B cell (primary cell): Measurements from ENCODE around the gene MAD1L1. TPM values are rescaled to one million over a fixed set of nuclear protein-coding genes. Genes with fewer than 3 reads are reported as not detected.

Source experiments
- ATAC-seq: fragments of 200-7000 bp; cut with Tn5 transposase; one replicate; pipeline ENCODE4 v1.10.0; 2021; ENCODE audit warnings: low read depth, mild to moderate bottlenecking, moderate number of reproducible peaks, moderate library complexity
- CTCF ChIA-PET: fragments of 350-600 bp; sonication (Branson Sonifier 250); formaldehyde crosslinking; loops from one replicate; lab custom pipeline; 2021; ENCODE audit warnings: antibody characterized with exemption, inconsistent platforms; lab: Charles Lee
- POLR2A ChIA-PET: fragments of 350-600 bp; sonication (Branson Sonifier 250); formaldehyde crosslinking; loops from one replicate; lab custom pipeline; 2021; ENCODE audit warnings: antibody characterized with exemption; lab: Charles Lee
- DNase-seq: peaks from one replicate; pipeline ENCODE4 v3.0.0; 2013
- H2AFZ ChIP-seq: 2 replicates; pipeline ENCODE4 v1.6.1; 2012; ENCODE audit warnings: mild to moderate bottlenecking, low read depth, low read length; ENCODE audit not compliant: insufficient read depth, poor library complexity, severe bottlenecking
- H3K27ac ChIP-seq, 2 donors: 1 replicate in 1 of 2; 2 replicates in 1 of 2; pipeline ENCODE4 v1.5.1; 2012 to 2013; ENCODE audit warnings: low read length in 2 of 2, mild to moderate bottlenecking in 2 of 2, moderate library complexity in 1 of 2
- H3K27me3 ChIP-seq, 4 experiments: fragments of 200-600 bp in 1 of 4; sonication (generic) in 1 of 4; replicated peaks in 1 of 4; 1 replicate in 2 of 4; 2 replicates in 2 of 4; pipeline versions ENCODE4 v1.6.1 to v1.7.0; 2013 to 2016; ENCODE audit warnings: low read length in 3 of 4, mild to moderate bottlenecking in 2 of 4, mixed read lengths in 1 of 4, moderate library complexity in 1 of 4; ENCODE audit not compliant: insufficient read depth in 4 of 4, control insufficient read depth in 3 of 4; ENCODE audit errors: control extremely low read depth in 1 of 4
- H3K36me3 ChIP-seq, 2 experiments: replicated peaks in 1 of 2; 1 replicate in 1 of 2; 2 replicates in 1 of 2; pipeline versions ENCODE4 v1.6.1 to v1.7.1; 2013; ENCODE audit warnings: low read length in 1 of 2; ENCODE audit not compliant: insufficient read depth in 2 of 2, control insufficient read depth in 1 of 2; ENCODE audit errors: control extremely low read depth in 1 of 2, extremely low read depth in 1 of 2
- H3K4me1 ChIP-seq, 2 donors: fragments of 200-600 bp in 1 of 2; sonication (generic) in 1 of 2; 1 replicate in 1 of 2; 2 replicates in 1 of 2; pipeline versions ENCODE4 v1.5.1 to v1.6.1; 2013 to 2017; ENCODE audit warnings: low read length in 2 of 2; ENCODE audit not compliant: control insufficient read depth in 2 of 2, insufficient read depth in 2 of 2
- H3K4me2 ChIP-seq: replicated peaks from 2 replicates; pipeline ENCODE3; 2012; ENCODE audit warnings: mild to moderate bottlenecking, low read depth, low read length; ENCODE audit not compliant: poor library complexity, severe bottlenecking
- H3K4me3 ChIP-seq, 5 experiments: fragments of 200-600 bp in 1 of 5; sonication (generic) in 1 of 5; 1 replicate in 3 of 5; 2 replicates in 2 of 5; pipeline versions ENCODE4 v1.5.1 to v1.7.0; 2011 to 2016; ENCODE audit warnings: low read length in 4 of 5, mild to moderate bottlenecking in 4 of 5, low read depth in 2 of 5, control low read depth in 1 of 5, moderate library complexity in 1 of 5; ENCODE audit not compliant: insufficient read depth in 1 of 5; ENCODE audit errors: control extremely low read depth in 1 of 5, extremely low read depth in 1 of 5
- H3K79me2 ChIP-seq: fragments of 200-600 bp; sonication (generic); one replicate; pipeline ENCODE4 v1.6.0; 2016; ENCODE audit warnings: low read length; ENCODE audit not compliant: control insufficient read depth, insufficient read depth
- H3K9ac ChIP-seq: fragments of 200-600 bp; sonication (generic); 2 replicates; pipeline ENCODE4 v1.6.1; 2017; ENCODE audit warnings: mild to moderate bottlenecking, low read length, moderate library complexity
- H3K9me3 ChIP-seq, 3 donors: one replicate each; pipeline versions ENCODE4 v1.6.1 to v1.7.1; 2013; ENCODE audit warnings: low read length in 2 of 3; ENCODE audit not compliant: control insufficient read depth in 2 of 3, insufficient read depth in 1 of 3; ENCODE audit errors: control extremely low read depth in 1 of 3
- H4K20me1 ChIP-seq: 2 replicates; pipeline ENCODE4 v1.6.0; 2012; ENCODE audit warnings: mild to moderate bottlenecking, low read length; ENCODE audit not compliant: insufficient read depth, control insufficient read depth, poor library complexity, severe bottlenecking
- H3K27ac Mint-ChIP-seq: one replicate; pipeline ENCODE4 v1.8.0; 2021; ENCODE audit warnings: mixed read lengths
- H3K27me3 Mint-ChIP-seq: one replicate; pipeline ENCODE4 v1.8.0; 2021; ENCODE audit warnings: mixed read lengths
- H3K4me1 Mint-ChIP-seq: one replicate; pipeline ENCODE4 v1.8.0; 2021; ENCODE audit warnings: mixed read lengths
- H3K4me3 Mint-ChIP-seq: one replicate; pipeline ENCODE4 v1.8.0; 2021; ENCODE audit warnings: mixed read lengths
- H3K9me3 Mint-ChIP-seq: one replicate; pipeline ENCODE4 v1.8.0; 2022; ENCODE audit warnings: mixed read lengths; ENCODE audit not compliant: insufficient read depth
- EZH2 ChIP-seq: IDR thresholded peaks from 2 replicates; pipeline ENCODE4 v1.6.1; 2012; ENCODE audit warnings: borderline replicate concordance, low read depth, mild to moderate bottlenecking, moderate library complexity, low read length; ENCODE audit not compliant: insufficient read depth, poor library complexity, severe bottlenecking
- WGBS: methylation state at CpG from one replicate; pipeline ENCODE4 v1.1.5; 2013; ENCODE audit warnings: missing lambda C conversion rate; ENCODE audit not compliant: insufficient coverage; 5-methylcytosine and 5-hydroxymethylcytosine counted together
- intact Hi-C: fragments of 100-400 bp; cut with micrococcal nuclease; formaldehyde crosslinking; loops from one replicate; pipeline ENCODE4 v1.10.0; 2022
- polyA plus RNA-seq: library from polyadenylated mRNA; depleted of rRNA; stranded (reverse); fragments of >200 nt; gene quantifications from 2 replicates; pipeline ENCODE4 v1.2.3, GENCODE V29; 2012
- total RNA-seq, 2 donors: library from RNA; stranded (reverse); fragments of 120-200 nt in 1 of 2; gene quantifications; 1 replicate in 1 of 2; 2 replicates in 1 of 2; pipeline versions ENCODE4 v1.2.3 to v1.2.4, GENCODE V29; 2013 to 2022
- TF ChIP-seq, protein P1 (sequence below): fragments of 200-600 bp; IDR thresholded peaks from one replicate; pipeline ENCODE4 v1.8.0; 2022; ENCODE audit warnings: antibody characterized with exemption, mild to moderate bottlenecking

The MAD1L1 gene
- total and polyA plus RNA-seq, 2 donors (not counting 1 experiment from before 2014, with no cell fraction given) = 86.7 to 110 TPM

DNA sequence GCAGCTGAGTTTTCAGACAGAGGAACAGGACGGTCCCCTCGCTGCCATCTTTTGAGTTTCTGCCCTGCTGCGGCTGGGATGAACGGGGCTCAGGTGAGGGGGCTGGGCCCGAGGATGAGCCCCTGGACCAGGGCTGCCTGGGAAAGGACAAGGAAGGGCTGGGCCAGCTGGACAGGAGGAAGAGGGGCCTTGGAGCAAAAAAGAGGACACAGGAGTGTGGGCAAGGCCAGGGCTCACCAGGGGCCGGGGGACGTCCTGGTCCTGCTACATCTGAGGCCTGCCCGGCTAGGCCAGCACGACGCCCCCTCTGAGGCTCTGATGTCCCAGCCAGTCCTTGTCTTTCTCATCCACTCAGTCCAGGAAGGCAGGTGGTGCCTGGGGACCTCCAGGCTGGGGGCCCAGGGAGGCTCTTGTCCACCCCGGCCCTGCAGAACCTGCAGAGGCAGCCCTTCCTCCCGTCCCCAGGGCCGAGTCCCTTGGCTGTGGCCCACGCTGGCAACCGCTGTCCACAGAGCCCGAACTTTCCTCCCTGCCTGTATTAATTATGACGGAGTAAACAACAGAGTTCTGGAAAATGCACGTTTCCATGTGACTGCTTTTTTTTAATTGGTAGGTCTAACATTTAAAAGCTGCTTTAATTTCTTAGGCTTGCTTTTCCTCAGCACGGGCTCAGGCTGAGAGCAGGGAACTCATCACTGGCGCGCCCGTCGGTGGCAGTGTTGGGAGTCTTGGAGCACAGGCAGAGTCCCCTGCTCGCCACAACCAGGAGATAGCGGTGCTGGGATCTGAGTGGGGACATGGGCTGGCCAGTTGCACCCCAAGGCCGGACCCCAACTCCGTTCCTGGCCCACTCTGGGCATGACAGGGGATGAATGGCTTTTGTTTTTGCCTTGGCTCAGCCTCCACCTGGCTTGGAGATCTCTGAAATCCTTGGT lies 375.0 kb downstream of the MAD1L1 start:
- 98% methylated on average over 25 of the region's 27 CpGs for WGBS
- Mint-ChIP-seq H3K27me3 (no peaks in the 10 kb centered on the region), H3K4me3 (no peak overlapping the region), H3K27ac (no peak overlapping the region), H3K4me1 (peaks cover 7% of the 10 kb centered on the region), H3K9me3 (no peaks in the 10 kb centered on the region)
- ChIA-PET POLR2A (no interaction called here), CTCF (no interaction called here)
- ATAC-seq (no peak), DNase-seq (no peak)
- no peak overlapping the region for H3K27ac ChIP-seq
- H3K27me3 ChIP-seq = no peaks in the 10 kb centered on the region
- intact Hi-C loops = no loop called here
- peaks cover 0 to 8% (median 0%) of the 10 kb centered on the region in 3 donors for H3K9me3 ChIP-seq
- H3K79me2 ChIP-seq = peaks cover 42% of the 10 kb centered on the region
- no peaks in the 10 kb centered on the region for H3K36me3 ChIP-seq
- H3K4me1 ChIP-seq = peaks cover 4 to 9% of the 10 kb centered on the region in 2 donors
- no peak overlapping the region for H3K4me3 ChIP-seq
- no peak overlapping the region for H2AFZ ChIP-seq
- TF ChIP-seq EZH2 = no peak
- TF ChIP-seq, protein P1, sequence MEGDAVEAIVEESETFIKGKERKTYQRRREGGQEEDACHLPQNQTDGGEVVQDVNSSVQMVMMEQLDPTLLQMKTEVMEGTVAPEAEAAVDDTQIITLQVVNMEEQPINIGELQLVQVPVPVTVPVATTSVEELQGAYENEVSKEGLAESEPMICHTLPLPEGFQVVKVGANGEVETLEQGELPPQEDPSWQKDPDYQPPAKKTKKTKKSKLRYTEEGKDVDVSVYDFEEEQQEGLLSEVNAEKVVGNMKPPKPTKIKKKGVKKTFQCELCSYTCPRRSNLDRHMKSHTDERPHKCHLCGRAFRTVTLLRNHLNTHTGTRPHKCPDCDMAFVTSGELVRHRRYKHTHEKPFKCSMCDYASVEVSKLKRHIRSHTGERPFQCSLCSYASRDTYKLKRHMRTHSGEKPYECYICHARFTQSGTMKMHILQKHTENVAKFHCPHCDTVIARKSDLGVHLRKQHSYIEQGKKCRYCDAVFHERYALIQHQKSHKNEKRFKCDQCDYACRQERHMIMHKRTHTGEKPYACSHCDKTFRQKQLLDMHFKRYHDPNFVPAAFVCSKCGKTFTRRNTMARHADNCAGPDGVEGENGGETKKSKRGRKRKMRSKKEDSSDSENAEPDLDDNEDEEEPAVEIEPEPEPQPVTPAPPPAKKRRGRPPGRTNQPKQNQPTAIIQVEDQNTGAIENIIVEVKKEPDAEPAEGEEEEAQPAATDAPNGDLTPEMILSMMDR = no peak
- peaks cover 78% of the 10 kb centered on the region for H4K20me1 ChIP-seq
- no peak overlapping the region for H3K9ac ChIP-seq
- H3K4me2 ChIP-seq = no peak overlapping the region

DNA sequence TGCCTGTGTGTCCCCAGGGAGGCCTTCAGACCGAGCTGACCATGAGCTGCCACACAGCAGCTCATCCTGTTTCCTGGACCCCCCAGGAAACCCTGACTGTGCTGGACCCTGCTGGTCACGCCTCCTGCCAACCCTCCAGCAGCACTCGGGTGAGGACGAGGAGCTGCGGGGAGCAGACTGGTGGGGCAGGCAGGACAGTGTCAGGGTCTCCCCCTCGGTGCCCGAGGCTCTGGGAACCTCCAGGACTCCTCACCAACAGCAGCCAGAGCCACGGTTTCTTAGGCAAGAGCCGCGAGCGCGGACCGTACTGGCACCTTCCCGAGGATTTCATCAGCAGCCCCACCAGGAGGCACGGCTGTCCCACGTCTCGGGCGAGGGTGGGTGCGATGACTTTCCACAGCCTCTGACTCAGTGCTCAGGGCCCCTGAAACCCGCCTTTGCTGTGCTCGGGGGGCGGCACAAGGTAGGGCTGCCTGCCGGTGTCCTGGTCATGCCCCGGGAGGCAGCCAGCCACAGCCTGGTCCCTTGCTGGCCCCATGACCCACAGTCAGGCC lies 375.8 kb downstream of the MAD1L1 start:
- intact Hi-C loops = no loop called here
- Histone ChIP-seq H3K79me2 (peaks cover 39% of the 10 kb centered on the region), H3K36me3 (no peaks in the 10 kb centered on the region), H4K20me1 (peaks cover 77% of the 10 kb centered on the region), H3K4me3 (no peak overlapping the region), H3K4me2 (no peak overlapping the region), H3K9me3 (peaks cover 0 to 8% (median 0%) of the 10 kb centered on the region in 3 donors), H3K27me3 (no peaks in the 10 kb centered on the region), H3K9ac (no peak overlapping the region), H2AFZ (no peak overlapping the region), H3K4me1 (peaks cover 0 to 1% of the 10 kb centered on the region in 2 donors), H3K27ac (no peak overlapping the region)
- Mint-ChIP-seq H3K27ac (no peak overlapping the region), H3K27me3 (no peaks in the 10 kb centered on the region), H3K9me3 (no peaks in the 10 kb centered on the region), H3K4me1 (no peaks in the 10 kb centered on the region), H3K4me3 (no peak overlapping the region)
- ATAC-seq = no peak
- no peak for TF ChIP-seq EZH2
- TF ChIP-seq, protein P1 = no peak
- 91% methylated on average over 23 of the region's 24 CpGs for WGBS
- ChIA-PET POLR2A (no interaction called here), CTCF (no interaction called here)
- no peak for DNase-seq
